HUES64 (cell line): ENCODE results near the gene LMO2.
"Not testable (repeated sequence)": the region's sequence is repeated elsewhere in the genome, so short reads cannot be mapped to it uniquely, and the experiment has no call there.

Source experiments
- H3K27ac ChIP-seq: 2 replicates; pipeline ENCODE4 v1.7.0; 2013; ENCODE audit warnings: low read depth, low read length, inconsistent platforms
- H3K27me3 ChIP-seq: 2 replicates; pipeline ENCODE4 v1.6.1; 2013; ENCODE audit warnings: mild to moderate bottlenecking, low read length; ENCODE audit not compliant: insufficient read depth
- H3K36me3 ChIP-seq: 2 replicates; pipeline ENCODE4 v1.6.1; 2013; ENCODE audit warnings: mild to moderate bottlenecking, low read length; ENCODE audit not compliant: insufficient read depth
- H3K4me1 ChIP-seq: 2 replicates; pipeline ENCODE4 v1.6.1; 2013; ENCODE audit warnings: mild to moderate bottlenecking, low read length, moderate library complexity; ENCODE audit not compliant: insufficient read depth
- H3K4me3 ChIP-seq: 2 replicates; pipeline ENCODE4 v1.5.1; 2013; ENCODE audit warnings: mild to moderate bottlenecking, low read length, moderate library complexity
- H3K9ac ChIP-seq: 2 replicates; pipeline ENCODE4 v1.6.1; 2013; ENCODE audit warnings: mild to moderate bottlenecking, low read depth, low read length
- H3K9me3 ChIP-seq: 2 replicates; pipeline ENCODE4 v1.6.1; 2013; ENCODE audit warnings: low read depth, low read length; ENCODE audit not compliant: insufficient read depth
- WGBS: fragments of 150-250, 120-280 bp; methylation state at CpG from one replicate; pipeline ENCODE4 v1.1.7; 2013; ENCODE audit warnings: missing lambda C conversion rate; 5-methylcytosine and 5-hydroxymethylcytosine counted together

The LMO2 gene

GRCh38 chr11:33832676-33833075, 59.2 kb downstream of the LMO2 start:
- H3K36me3 ChIP-seq: no peaks in the 10 kb centered on the region
- peaks cover 2% of the 10 kb centered on the region; the same call in 1 of the 2 replicates for H3K4me1 ChIP-seq
- no peaks in the 10 kb centered on the region for H3K9me3 ChIP-seq
- whole genome bisulfite sequencing: 95% methylated on average over 16 of the region's 16 CpGs
- H3K9ac ChIP-seq: no peak overlapping the region
- H3K27ac ChIP-seq: no peak overlapping the region
- H3K4me3 ChIP-seq: no peak overlapping the region
- peaks cover 28% of the 10 kb centered on the region for H3K27me3 ChIP-seq

- WGBS: 68% methylated on average over 6 of the region's 6 CpGs
- H3K9me3 ChIP-seq: no peaks in the 10 kb centered on the region
- peaks cover 44% of the 10 kb centered on the region for H3K27me3 ChIP-seq
- H3K27ac ChIP-seq: no peak overlapping the region
- peaks cover 2% of the 10 kb centered on the region; the same call in 1 of the 2 replicates for H3K4me1 ChIP-seq
- H3K9ac ChIP-seq: no peak overlapping the region
- no peaks in the 10 kb centered on the region for H3K36me3 ChIP-seq
- H3K4me3 ChIP-seq: no peak overlapping the region
Observed at GRCh38 chr11:33830903-33831648, 60.8 kb downstream of the LMO2 start.

- Histone ChIP-seq H3K9ac (peak overlapping the region; percentile 31), H3K27ac (no peak overlapping the region), H3K36me3 (no peaks in the 10 kb centered on the region), H3K27me3 (peaks cover 51% of the 10 kb centered on the region), H3K4me1 (peaks cover 2% of the 10 kb centered on the region; the same call in 1 of the 2 replicates), H3K9me3 (no peaks in the 10 kb centered on the region), H3K4me3 (peak overlapping the region; percentile 72)
- 24% methylated on average over 10 of the region's 10 CpGs for WGBS
Observed at GRCh38 chr11:33829430-33830141, 62.3 kb downstream of the LMO2 start.

GRCh38 chr11:33828604-33829429, 63.1 kb downstream of the LMO2 start:
- Histone ChIP-seq H3K9ac (peak overlapping the region; percentile 31), H3K27ac (no peak overlapping the region), H3K4me3 (peak overlapping the region; percentile 72), H3K36me3 (no peaks in the 10 kb centered on the region), H3K9me3 (no peaks in the 10 kb centered on the region), H3K4me1 (peaks cover 2% of the 10 kb centered on the region; the same call in 1 of the 2 replicates), H3K27me3 (peaks cover 53% of the 10 kb centered on the region)
- WGBS: 9% methylated on average over 56 of the region's 56 CpGs

GRCh38 chr11:33827206-33827605, 64.7 kb downstream of the LMO2 start:
- H3K36me3 ChIP-seq: no peaks in the 10 kb centered on the region
- no peak overlapping the region for H3K27ac ChIP-seq
- H3K4me3 ChIP-seq: no peak overlapping the region
- no peak overlapping the region for H3K9ac ChIP-seq
- peaks cover 49% of the 10 kb centered on the region for H3K27me3 ChIP-seq
- 81% methylated on average over 4 of the region's 4 CpGs for WGBS
- H3K4me1 ChIP-seq: peaks cover 2% of the 10 kb centered on the region; the same call in 1 of the 2 replicates
- no peaks in the 10 kb centered on the region for H3K9me3 ChIP-seq

- no peak overlapping the region for H3K9ac ChIP-seq
- peaks cover 49% of the 10 kb centered on the region for H3K27me3 ChIP-seq
- peaks cover 2% of the 10 kb centered on the region; the same call in 1 of the 2 replicates for H3K4me1 ChIP-seq
- H3K9me3 ChIP-seq: no peaks in the 10 kb centered on the region
- no peaks in the 10 kb centered on the region for H3K36me3 ChIP-seq
- H3K4me3 ChIP-seq: no peak overlapping the region
- H3K27ac ChIP-seq: no peak overlapping the region
- WGBS: 100% methylated on average over 1 of the region's 3 CpGs
Observed at GRCh38 chr11:33825854-33826560, 65.9 kb downstream of the LMO2 start.

- not testable (repeated sequence) for H3K9ac ChIP-seq, H3K4me1 ChIP-seq, H3K9me3 ChIP-seq, H3K4me3 ChIP-seq, H3K36me3 ChIP-seq, H3K27ac ChIP-seq
- peaks cover 28% of the 10 kb centered on the region for H3K27me3 ChIP-seq
- 59% methylated on average over 2 of the region's 3 CpGs for WGBS
Observed at GRCh38 chr11:33822981-33823380, 68.9 kb downstream of the LMO2 start.

- Histone ChIP-seq H3K9ac (no peak overlapping the region), H3K4me3 (no peak overlapping the region), H3K27me3 (peaks cover under 1% of the 10 kb centered on the region), H3K27ac (no peak overlapping the region), H3K36me3 (no peaks in the 10 kb centered on the region), H3K9me3 (no peaks in the 10 kb centered on the region), H3K4me1 (peaks cover 3% of the 10 kb centered on the region; the same call in 1 of the 2 replicates)
- 85% methylated on average over 16 of the region's 16 CpGs for WGBS
Observed at GRCh38 chr11:33819278-33820035, 72.4 kb downstream of the LMO2 start.
